Heart right ventricle (tissue), 16 donors: Measurements from ENCODE around the gene IRF1. TPM values are rescaled to one million over a fixed set of nuclear protein-coding genes. Genes with fewer than 3 reads are reported as not detected.

Source experiments
- ATAC-seq, 8 donors: fragments of 200-7000 bp; cut with Tn5 transposase; one replicate each; pipeline ENCODE4 v1.9.1; 2020; ENCODE audit warnings: mild to moderate bottlenecking in 8 of 8, moderate library complexity in 8 of 8, moderate number of reproducible peaks in 1 of 8
- DNase-seq, 2 donors: peaks; one replicate each; pipeline ENCODE4 v3.0.0-alpha.2; 2020
- H3K27ac ChIP-seq, 10 donors: fragments of 200-600 bp; sonication (generic) in 2 of 10; one replicate each; pipeline versions ENCODE4 v1.5.0 to v1.8.0; 2020 to 2022; ENCODE audit warnings: mild to moderate bottlenecking in 3 of 10
- H3K27me3 ChIP-seq, 7 donors: fragments of 200-600 bp; one replicate each; pipeline ENCODE4 v1.8.0; 2021 to 2022; ENCODE audit warnings: mild to moderate bottlenecking in 2 of 7
- H3K36me3 ChIP-seq, 9 donors: fragments of 200-600 bp; sonication (generic) in 1 of 9; one replicate each; pipeline versions ENCODE4 v1.5.0 to v1.8.0; 2020 to 2022; ENCODE audit warnings: mild to moderate bottlenecking in 2 of 9
- H3K4me1 ChIP-seq, 9 donors: fragments of 200-600 bp; sonication (generic) in 1 of 9; one replicate each; pipeline versions ENCODE4 v1.5.0 to v1.8.0; 2020 to 2022; ENCODE audit warnings: mild to moderate bottlenecking in 4 of 9
- H3K4me3 ChIP-seq, 10 donors: fragments of 200-600 bp; sonication (generic) in 2 of 10; one replicate each; pipeline versions ENCODE4 v1.5.0 to v1.8.0; 2020 to 2022; ENCODE audit warnings: mild to moderate bottlenecking in 7 of 10, moderate library complexity in 2 of 10
- H3K9me3 ChIP-seq, 11 donors: fragments of 200-600 bp in 10 of 11; sonication (generic) in 2 of 11; one replicate each; pipeline versions ENCODE4 v1.5.0 to v1.8.0; 2013 to 2022; ENCODE audit warnings: mild to moderate bottlenecking in 2 of 11, control low read depth in 1 of 11, moderate library complexity in 1 of 11
- WGBS, 2 donors: extraction: QIAGEN DNeasy Blood & Tissue Kit; methylation state at CpG; one replicate each; pipeline ENCODE4 v1.1.7; 2013; ENCODE audit warnings: inconsistent platforms in 1 of 2; 5-methylcytosine and 5-hydroxymethylcytosine counted together
- intact Hi-C, 10 donors: fragments of 100-400 bp; cut with DNase I; formaldehyde crosslinking; loops; one replicate each; pipeline versions ENCODE4 v1.11.1 to v1.14.2; 2022
- polyA plus RNA-seq, 2 donors: library from polyadenylated mRNA; stranded (reverse); fragments of 200-250 nt; gene quantifications; one replicate each; pipeline ENCODE4 v1.2.3, GENCODE V29; 2013
- total RNA-seq, 10 donors: library from RNA; stranded (reverse); fragmentation: NEBNext Ultra II Directional in 3 of 10; extraction: Animal tissue kit (Norgen Biotek cat#: 25700) in 3 of 10; gene quantifications; one replicate each; pipeline versions ENCODE4 v1.2.1 to v1.2.4, GENCODE V29; 2021 to 2023
- TF ChIP-seq, protein P1 (sequence below), 9 donors: fragments of 200-600 bp; sonication (generic) in 2 of 9; IDR thresholded peaks; one replicate each; pipeline versions ENCODE4 v1.5.0 to v1.8.0; 2021 to 2022; ENCODE audit warnings: antibody characterized with exemption in 9 of 9, mild to moderate bottlenecking in 5 of 9, moderate library complexity in 1 of 9
- donor health status: Arrhythmogenic right ventricular cardiomyopathy.
- donor health status: ischemic (EF 13 %, LVEDD 7.1; RV severe dilation, severe dysfunction).
- donor health status: healthy with polysubstance abuse.
- donor health status: DM: no; HTN: yes; CAD: no.
- donor health status: DM: no; HTN: no; CAD: no.
- donor health status: ischemic (EF 25% LVEDD 6.9; RV normal size, moderate dysfunction).
- donor health status: ischemic (EF 25% LVEDD 5.7; RV mildly dilated, moderate dysfunction).
- donor health status: healthy.
- donor health status: DM: yes; HTN: yes; CAD: no.
- donor health status: Ischemic cardiomyopathy.
- donor health status: ischemic (EF 35%, LVEDD 5.7; RV mildly dilated, moderate dysfunction).
- donor health status: nonischemic (EF 11% LVEDD 7.7; RV severe dilation, severe dysfunction).
- donor health status: DM: yes; HTN: yes; CAD: no.
- donor health status: PGD.
- donor health status: ischemic (EF 29% LVEDD 5.4; RV normal size, mild dysfunction).
- donor health status: nonischemic (EF 23%, LVEDD 6.1; RV moderate dilation, normal function).

The IRF1 gene
- total and polyA plus RNA-seq, 12 donors = 8.6 to 146 (median 17.7) TPM

GRCh38 chr5:132480042-132480441, 10.5 kb downstream of the IRF1 start:
- no peaks in the 10 kb centered on the region for H3K27me3 ChIP-seq
- ATAC-seq (no peak), DNase-seq (no peak)
- peaks cover 0 to 45% (median 22%) of the 10 kb centered on the region in 9 donors for H3K36me3 ChIP-seq
- no peaks in the 10 kb centered on the region for H3K9me3 ChIP-seq
- H3K27ac ChIP-seq = peak overlapping the region in 2 of 10 donors; percentile 52 to 82
- peaks cover 26 to 75% (median 48%) of the 10 kb centered on the region in 9 donors for H3K4me1 ChIP-seq
- no peak overlapping the region for H3K4me3 ChIP-seq
- WGBS, 2 donors = 92 to 95% methylated on average over 1 of the region's 1 CpG
- TF ChIP-seq, protein P1, sequence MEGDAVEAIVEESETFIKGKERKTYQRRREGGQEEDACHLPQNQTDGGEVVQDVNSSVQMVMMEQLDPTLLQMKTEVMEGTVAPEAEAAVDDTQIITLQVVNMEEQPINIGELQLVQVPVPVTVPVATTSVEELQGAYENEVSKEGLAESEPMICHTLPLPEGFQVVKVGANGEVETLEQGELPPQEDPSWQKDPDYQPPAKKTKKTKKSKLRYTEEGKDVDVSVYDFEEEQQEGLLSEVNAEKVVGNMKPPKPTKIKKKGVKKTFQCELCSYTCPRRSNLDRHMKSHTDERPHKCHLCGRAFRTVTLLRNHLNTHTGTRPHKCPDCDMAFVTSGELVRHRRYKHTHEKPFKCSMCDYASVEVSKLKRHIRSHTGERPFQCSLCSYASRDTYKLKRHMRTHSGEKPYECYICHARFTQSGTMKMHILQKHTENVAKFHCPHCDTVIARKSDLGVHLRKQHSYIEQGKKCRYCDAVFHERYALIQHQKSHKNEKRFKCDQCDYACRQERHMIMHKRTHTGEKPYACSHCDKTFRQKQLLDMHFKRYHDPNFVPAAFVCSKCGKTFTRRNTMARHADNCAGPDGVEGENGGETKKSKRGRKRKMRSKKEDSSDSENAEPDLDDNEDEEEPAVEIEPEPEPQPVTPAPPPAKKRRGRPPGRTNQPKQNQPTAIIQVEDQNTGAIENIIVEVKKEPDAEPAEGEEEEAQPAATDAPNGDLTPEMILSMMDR (IDR thresholded peaks at IDR 0.05) = no peak
- intact Hi-C loops = no loop called here

GRCh38 chr5:132479111-132479951, 11.2 kb downstream of the IRF1 start:
- intact Hi-C loops = no loop called here
- DNase-seq = no peak
- Histone ChIP-seq H3K9me3 (no peaks in the 10 kb centered on the region), H3K27me3 (no peaks in the 10 kb centered on the region), H3K4me3 (no peak overlapping the region), H3K27ac (peak overlapping the region in 9 of 10 donors; percentile 0 to 84 (median 80)), H3K36me3 (peaks cover 0 to 41% (median 17%) of the 10 kb centered on the region in 9 donors), H3K4me1 (peaks cover 33 to 75% (median 53%) of the 10 kb centered on the region in 9 donors)
- WGBS, 2 donors = 92 to 94% methylated on average over 3 of the region's 3 CpGs
- no peak for ATAC-seq
- TF ChIP-seq, protein P1 (IDR thresholded peaks at IDR 0.05) = no peak

- Histone ChIP-seq H3K27me3 (no peaks in the 10 kb centered on the region), H3K27ac (peak overlapping the region in 9 of 10 donors; percentile 0 to 84 (median 80)), H3K4me1 (peaks cover 33 to 77% (median 57%) of the 10 kb centered on the region in 9 donors), H3K36me3 (peaks cover 0 to 32% (median 10%) of the 10 kb centered on the region in 9 donors), H3K9me3 (no peaks in the 10 kb centered on the region), H3K4me3 (no peak overlapping the region)
- 46 to 51% methylated on average over 4 of the region's 4 CpGs for WGBS, 2 donors
- DNase-seq (no peak), ATAC-seq (peak in 1 of 8 donors; percentile 5)
- intact Hi-C loops = no loop called here
- TF ChIP-seq, protein P1 (IDR thresholded peaks at IDR 0.05) = no peak
Measured at GRCh38 chr5:132478366-132478871, 12.2 kb downstream of the IRF1 start.

DNA sequence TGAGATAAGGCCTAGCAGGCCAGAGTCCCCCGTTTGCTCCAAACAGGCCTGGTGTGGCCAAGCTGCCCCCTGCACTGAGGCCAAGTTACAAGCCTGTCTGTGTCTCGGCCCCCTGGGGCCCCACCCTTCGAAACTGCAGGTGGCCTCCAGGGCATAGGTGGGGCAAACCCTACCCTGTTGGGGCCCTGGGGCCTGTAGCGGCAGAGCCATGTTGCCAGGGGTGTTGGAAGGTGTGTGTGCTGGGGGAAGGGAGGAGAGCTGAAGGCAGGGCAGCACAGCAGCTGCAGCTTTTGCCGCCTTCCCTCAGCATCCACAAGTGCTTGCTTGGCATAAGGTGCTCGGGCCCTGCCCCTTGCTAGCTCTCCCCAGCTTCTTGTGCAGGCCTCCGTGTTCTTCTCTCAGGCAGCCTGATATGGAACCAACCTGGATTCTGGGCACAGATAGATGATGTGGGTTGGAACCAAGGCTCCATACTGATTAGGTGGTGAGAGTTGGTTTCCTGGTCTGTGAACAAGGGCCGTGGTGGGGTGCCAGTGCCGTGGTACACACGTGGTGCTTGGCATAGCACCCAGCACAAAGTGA, 12.7 kb downstream of the IRF1 start:
- Histone ChIP-seq H3K27me3 (no peaks in the 10 kb centered on the region), H3K4me3 (no peak overlapping the region), H3K4me1 (peaks cover 33 to 77% (median 57%) of the 10 kb centered on the region in 9 donors), H3K27ac (peak overlapping the region in 8 of 10 donors; percentile 9 to 88 (median 82)), H3K36me3 (peaks cover 0 to 27% (median 5%) of the 10 kb centered on the region in 9 donors), H3K9me3 (no peaks in the 10 kb centered on the region)
- intact Hi-C loops = no loop called here
- TF ChIP-seq, protein P1 (IDR thresholded peaks at IDR 0.05) = no peak
- peak in 4 of 8 donors; percentile 2 to 10 (median 6) for ATAC-seq
- no peak for DNase-seq
- 78 to 81% methylated on average over 10 of the region's 10 CpGs for WGBS, 2 donors
